Hippocampal formation (tissue), 2 donors: Measurements from ENCODE around the gene MCAT.
A peak's percentile ranks its signal among the peaks of the same experiment; 100 is the strongest.
"Not testable (repeated sequence)": the region's sequence is repeated elsewhere in the genome, so short reads cannot be mapped to it uniquely, and the experiment has no call there.

Experiments
- DNase-seq, 2 donors: peaks; one replicate each; lab custom pipeline; 2025; lab: John Stamatoyannopoulos, UW

MCAT gene

DNA sequence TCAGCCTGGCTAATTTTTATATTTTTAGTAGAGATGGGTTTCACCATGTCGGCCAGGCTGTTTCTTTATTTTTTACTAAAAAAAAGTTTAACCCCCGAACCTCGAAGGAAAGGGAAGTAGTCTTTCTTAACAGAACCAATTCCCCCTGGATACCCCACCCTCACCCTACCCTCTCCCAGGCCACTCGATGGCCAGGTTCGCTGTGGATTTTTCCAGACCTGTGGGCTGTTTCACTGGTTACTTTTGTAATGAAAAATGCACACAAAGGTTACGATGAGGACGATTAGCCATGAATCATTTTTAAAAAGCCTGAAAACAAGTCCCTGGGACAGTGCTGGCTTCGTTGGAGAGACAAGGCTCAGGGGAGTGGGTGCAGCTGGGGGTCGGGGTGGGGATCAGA lies 10.7 kb upstream of the MCAT start:
- no peak for DNase-seq

DNA sequence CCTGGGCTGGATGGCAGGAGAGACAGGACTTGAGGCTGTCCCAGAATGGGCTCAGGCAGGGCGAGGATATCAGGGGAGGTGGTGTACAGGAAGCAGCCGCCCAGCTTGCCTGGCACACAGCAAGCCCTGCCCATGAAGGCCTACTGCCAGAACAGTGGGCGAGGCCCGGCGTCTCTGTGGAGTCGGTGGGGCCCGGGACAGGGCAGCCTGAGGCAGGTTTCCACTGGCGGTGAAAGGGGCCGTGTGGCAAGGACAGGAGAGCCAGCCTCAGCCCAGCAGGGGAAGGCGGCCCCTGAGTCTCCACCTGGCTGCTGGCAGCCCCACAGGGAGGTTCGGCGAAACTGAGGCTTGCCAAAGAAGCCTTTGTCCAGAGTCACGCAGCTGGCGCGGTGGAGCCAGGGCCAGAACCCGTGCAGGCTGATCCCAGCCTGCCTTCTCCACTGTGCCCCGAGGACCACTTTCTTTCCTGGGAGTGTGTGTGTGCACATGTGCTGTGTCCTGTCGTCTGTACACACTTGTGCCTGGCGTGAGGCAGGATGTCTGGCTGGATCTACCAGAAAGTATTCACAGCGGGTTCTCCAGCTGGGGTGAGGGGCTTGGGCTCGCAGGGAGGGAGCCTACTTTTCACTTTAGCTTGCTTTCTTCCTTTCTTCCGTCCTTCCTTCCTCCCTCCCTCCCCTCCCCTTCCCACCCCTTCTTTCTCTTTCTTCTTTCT lies 9.3 kb upstream of the MCAT start:
- DNase-seq = peak in 1 of 2 donors; percentile 69

DNA sequence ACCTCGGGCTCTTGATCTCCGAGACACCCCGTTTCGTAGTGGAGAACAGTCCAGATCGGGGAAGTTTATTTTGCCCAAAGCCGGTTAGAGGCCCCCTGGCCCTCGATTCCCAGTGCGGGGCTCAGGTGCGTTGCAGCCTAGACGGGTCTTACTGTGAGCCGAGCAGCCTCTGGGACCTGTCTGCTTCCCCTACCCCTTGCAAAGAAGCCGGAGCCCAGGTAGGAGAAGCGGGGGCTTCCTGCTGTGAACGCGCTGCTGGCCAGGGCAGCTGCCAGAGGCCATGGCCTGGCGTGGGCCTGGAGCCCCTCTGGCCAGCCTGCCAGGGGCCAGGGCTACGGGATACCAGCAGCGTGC lies 8.8 kb upstream of the MCAT start:
- DNase-seq = no peak

DNA sequence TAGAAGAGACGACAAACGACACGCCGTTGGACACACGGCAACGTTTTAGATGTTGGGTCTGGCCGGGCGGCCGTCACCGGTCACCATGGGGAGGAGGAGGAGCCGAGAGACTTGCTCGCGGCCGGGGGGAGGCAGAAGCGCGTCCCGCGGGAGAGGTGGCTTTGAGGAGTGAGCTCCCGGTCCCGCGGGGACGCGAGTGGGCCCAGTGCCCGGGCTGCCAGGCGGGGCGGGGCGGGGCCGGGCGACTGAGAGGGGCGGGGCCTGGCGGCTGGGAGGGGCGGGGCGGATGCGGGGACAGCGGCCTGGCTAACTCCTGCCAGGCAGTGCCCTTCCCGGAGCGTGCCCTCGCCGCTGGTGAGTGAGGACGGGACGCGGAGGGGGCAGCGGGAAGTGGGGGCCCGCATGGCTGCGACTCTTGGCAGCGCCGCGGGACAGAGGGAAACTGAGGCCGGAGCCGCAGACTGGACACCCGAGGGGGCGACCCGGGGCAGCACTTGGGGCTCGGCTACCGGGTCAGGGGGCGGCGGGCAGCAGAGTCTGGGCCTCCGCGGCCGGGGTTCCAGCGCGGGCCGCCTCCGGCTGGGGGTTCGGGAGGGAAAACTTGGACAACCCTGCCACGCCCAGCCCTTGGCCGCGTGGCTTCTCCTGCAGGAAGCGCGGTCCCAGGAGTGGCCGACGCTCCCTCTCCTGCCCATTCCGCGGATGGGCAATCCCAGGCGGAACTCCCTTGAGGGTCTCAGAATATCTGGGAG lies 8.2 kb upstream of the MCAT start, which contains the start of gene TSPO:
TSS of gene TSPO (plus strand) at position 309 of the 752 bp plus-strand sequence. CDS start 7,680 bp downstream, outside the sequence.
- DNase-seq = peak; percentile 51 to 85

- no peak for DNase-seq
Observed at GRCh38 chr22:43150731-43151206, 7.6 kb upstream of the MCAT start.

DNA sequence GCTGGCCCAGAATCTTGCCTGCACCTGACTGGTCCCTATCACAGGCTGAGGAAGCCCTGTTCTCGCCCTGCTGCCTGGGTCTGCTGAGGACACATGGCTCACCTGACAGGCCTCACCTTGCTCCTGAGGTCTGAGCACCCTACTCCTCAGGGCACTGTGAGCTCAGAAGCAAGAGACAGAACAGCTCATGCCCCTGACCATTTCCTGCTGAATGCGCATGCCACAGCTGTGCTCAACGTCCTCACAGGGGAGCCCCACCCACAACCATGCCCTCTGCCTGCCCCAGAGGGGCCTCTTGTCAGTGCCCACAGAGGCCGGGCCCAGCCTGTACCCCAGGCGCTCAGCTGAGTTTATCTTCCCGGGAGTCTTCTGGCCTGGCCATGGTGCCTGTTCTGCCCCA lies 5.4 kb upstream of the MCAT start:
- no peak for DNase-seq

GRCh38 chr22:43147821-43148220 lies 4.6 kb upstream of the MCAT start:
- DNase-seq = no peak

- not testable (repeated sequence) for DNase-seq
Observed at GRCh38 chr22:43146332-43146731, 3.1 kb upstream of the MCAT start.

- DNase-seq = not testable (repeated sequence)
Observed at GRCh38 chr22:43145371-43145770, 2.2 kb upstream of the MCAT start.

GRCh38 chr22:43144949-43145348 lies 1.8 kb upstream of the MCAT start:
- DNase-seq = no peak

DNA sequence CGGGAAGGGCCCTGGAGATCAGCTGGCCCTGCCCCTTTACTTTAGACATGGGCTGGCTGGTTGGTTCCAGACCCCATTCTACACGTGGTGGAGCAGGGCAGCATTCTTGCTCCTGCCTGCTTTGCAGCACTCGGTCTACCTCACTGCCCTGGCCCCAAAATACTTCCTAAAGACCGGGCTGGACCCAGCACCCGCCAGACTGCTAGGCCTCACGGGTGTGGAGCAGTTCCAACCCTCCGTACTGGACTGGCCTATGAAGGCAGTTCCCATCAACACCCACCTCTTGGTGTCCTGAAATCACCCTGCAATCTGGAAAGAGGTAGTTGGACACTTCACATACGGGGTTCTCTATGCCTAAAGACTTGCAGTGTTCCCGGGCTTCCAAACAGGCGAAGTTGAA lies 6.4 kb downstream of the MCAT start:
- no peak for DNase-seq

GRCh38 chr22:43136255-43136654 lies 6.9 kb downstream of the MCAT start:
- DNase-seq = no peak

DNA sequence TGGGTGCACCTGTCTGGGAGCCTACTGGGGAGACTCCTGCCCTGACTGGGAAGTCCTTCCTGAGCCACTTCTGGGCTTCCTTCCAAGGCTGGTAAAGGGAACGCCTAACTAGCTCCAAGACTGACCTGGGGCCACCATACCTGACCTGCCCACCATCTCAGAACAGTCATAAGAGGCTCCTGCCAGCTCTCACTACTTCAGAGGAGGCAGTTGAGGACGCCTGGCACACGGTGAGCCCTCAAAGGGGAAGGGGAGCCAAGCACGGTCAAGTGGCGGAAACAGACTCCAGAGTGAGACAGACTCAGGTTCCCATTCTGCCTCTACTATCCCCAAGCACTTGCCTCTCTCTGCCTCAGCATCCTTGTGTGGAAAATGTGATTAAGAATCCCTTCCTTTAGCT lies 7.6 kb downstream of the MCAT start:
- no peak for DNase-seq

DNA sequence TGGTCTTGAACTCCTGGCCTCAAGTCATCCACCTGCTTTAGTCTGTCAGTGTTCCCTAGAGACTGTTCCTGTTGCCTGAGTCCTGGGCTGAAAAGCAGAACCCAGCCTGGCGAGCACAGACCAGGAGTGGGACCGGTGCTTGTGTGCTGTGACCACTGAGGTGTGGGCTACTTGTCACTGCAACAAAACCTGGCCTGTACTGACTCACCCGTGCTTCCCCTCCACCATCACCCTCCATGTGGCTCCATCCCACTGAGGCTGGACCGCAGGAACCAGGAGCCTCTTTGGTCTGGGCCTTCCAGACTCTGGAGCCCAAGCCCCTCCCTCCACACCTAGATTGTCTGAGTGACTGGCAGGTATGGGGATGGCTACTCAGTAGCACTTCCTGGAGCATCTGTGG lies 8.6 kb downstream of the MCAT start:
- no peak for DNase-seq

DNA sequence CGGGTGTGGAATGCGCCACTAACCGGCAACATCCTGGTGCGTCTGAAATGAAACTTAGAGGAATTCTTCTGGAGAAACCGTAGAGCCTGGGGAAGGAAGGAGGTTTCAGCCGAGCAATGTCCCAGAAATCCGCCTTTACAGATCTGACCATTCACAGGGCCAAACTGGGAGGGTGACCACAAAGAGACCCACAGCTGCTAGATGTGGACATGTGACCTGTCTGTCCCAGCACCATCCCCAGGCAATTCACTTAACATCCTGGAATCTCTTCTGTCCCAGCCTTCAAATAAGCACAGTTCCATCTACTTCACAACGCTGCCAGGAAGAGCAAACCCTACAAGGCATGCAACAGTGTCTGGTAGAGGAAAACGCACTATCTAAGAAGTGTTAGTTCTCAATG lies 9.8 kb downstream of the MCAT start:
- DNase-seq = no peak

GRCh38 chr22:43131773-43132501 lies 11.3 kb downstream of the MCAT start:
- no peak for DNase-seq

- DNase-seq = no peak
Observed at GRCh38 chr22:43129426-43130425, 13.5 kb downstream of the MCAT start.

DNA sequence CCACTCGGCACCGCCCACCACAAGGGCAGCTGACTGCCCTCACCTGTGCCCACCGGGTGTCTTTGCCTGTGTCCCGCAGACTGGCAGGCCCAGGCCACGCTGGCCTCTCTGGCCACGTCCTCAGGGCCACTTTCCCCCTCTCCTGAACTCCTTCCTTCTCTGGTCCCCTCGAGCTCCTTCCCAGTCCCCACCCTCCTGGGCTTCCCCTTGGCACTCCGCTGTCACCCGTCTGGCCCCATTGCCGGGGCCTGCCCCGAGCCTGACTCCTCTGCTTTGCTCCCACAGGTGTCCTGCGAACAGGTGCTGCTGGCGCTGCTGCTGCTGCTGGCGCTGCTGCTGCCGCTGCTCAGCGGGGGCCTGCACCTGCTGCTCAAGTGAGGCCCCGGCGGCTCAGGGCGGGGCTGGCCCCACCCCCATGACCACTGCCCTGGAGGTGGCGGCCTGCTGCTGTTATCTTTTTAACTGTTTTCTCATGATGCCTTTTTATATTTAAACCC lies 14.2 kb downstream of the MCAT start:
- no peak for DNase-seq

- DNase-seq = no peak
Observed at GRCh38 chr22:43128116-43128515, 15.1 kb downstream of the MCAT start.

DNA sequence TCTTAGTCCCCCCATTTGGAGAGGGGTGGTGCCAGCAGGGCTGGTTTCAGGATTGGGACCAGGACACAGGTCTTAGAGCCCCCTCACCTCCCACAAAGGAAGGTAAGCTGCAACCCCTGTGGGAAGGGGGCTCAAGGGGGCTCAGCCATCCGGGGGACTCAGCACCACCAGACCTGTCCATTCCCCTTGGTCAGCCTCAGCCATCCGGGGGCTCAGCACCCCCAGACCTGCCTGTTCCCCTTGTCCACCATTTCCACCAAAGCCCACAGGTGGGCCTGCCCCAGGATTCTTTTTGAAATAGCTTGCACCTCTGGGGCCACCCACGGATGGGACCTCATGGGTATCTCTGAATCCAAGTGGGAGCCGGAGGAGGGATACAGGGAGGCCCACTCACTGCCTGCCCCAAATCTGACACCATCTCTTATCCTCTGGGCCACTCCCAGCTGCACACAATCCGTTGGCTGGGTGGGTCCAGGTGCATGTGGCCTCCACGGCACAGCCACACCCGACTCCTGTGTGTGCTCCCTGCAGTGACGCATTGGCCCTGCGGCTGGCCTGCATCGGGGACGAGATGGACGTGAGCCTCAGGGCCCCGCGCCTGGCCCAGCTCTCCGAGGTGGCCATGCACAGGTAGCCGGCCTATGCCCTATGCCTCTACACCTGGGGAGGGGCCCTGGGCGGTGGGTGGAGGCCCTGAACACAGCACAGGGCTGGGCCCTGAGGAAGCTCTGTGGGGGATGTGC lies 15.9 kb downstream of the MCAT start:
- DNase-seq = no peak
